Fibroblast of lung (primary cell): ENCODE results near the gene AKAP10.

Experiments
- EZH2 ChIP-seq: IDR thresholded peaks from 2 replicates; pipeline ENCODE4 v1.5.1; 2012; ENCODE audit warnings: low read length, control low read depth, mild to moderate bottlenecking; ENCODE audit errors: missing control alignments
- TF ChIP-seq, protein P1 (sequence below), 2 donors: IDR thresholded peaks in 1 of 2; conservative IDR thresholded peaks in 1 of 2; 1 replicate in 1 of 2; 2 replicates in 1 of 2; pipeline ENCODE4 v1.5.1; 2011 to 2012; ENCODE audit warnings: low read length in 2 of 2, control low read depth in 1 of 2, inconsistent platforms in 1 of 2, low read depth in 1 of 2, mild to moderate bottlenecking in 1 of 2

- TF ChIP-seq EZH2, result no peak
- TF ChIP-seq, protein P1, sequence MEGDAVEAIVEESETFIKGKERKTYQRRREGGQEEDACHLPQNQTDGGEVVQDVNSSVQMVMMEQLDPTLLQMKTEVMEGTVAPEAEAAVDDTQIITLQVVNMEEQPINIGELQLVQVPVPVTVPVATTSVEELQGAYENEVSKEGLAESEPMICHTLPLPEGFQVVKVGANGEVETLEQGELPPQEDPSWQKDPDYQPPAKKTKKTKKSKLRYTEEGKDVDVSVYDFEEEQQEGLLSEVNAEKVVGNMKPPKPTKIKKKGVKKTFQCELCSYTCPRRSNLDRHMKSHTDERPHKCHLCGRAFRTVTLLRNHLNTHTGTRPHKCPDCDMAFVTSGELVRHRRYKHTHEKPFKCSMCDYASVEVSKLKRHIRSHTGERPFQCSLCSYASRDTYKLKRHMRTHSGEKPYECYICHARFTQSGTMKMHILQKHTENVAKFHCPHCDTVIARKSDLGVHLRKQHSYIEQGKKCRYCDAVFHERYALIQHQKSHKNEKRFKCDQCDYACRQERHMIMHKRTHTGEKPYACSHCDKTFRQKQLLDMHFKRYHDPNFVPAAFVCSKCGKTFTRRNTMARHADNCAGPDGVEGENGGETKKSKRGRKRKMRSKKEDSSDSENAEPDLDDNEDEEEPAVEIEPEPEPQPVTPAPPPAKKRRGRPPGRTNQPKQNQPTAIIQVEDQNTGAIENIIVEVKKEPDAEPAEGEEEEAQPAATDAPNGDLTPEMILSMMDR (conservative IDR thresholded peaks at IDR 0.05 in 1 of 2, IDR thresholded peaks at IDR 0.05 in 1 of 2; ENCODE audit: low read depth in 1 of 2, low read length in 2 of 2), result no peak
These were observed 101.0 kb downstream of the AKAP10 start for GRCh38 chr17:19876529-19877161.
